ENCODE measurements around the gene PLA2R1.
"Not testable (repeated sequence)": the region's sequence is repeated elsewhere in the genome, so short reads cannot be mapped to it uniquely, and the experiment has no call there.

The PLA2R1 gene

DNA sequence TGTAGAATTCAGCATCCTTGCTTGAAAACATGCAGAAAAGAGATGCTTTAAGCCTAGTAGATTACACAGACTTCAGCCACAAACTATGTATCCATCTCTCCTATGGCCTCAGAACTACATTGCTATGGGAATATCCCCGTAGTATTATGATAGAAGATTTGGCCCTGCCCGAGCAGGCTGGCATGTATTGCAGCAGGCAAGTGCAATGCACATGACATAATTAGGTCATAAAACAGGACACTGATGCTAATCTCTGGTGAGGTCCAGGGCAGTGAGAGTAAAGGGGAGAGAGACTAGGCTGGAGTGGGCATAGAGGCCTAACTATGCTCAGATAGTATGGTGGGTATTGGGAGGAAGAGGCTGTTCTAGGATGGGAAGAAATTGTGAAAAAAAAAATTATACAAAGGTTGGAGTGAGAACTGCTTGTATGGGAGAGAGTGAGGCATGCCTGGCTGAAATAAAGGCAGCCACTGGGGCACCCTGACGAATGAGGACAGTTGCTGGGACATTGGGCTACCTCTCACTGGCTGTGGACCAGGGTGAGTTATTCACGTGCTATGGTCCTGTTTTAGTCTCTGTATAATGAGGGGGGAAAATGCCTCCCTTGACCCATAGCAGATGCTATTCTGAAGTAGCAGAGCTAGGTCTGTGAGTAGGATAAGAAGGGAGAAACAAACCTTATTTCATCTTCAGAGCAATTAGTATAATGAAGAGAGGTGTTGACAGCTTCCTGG is 1.6 kb upstream of the PLA2R1 start:
- DNase-seq (ENCODE audit: low spot score) = no peak

DNA sequence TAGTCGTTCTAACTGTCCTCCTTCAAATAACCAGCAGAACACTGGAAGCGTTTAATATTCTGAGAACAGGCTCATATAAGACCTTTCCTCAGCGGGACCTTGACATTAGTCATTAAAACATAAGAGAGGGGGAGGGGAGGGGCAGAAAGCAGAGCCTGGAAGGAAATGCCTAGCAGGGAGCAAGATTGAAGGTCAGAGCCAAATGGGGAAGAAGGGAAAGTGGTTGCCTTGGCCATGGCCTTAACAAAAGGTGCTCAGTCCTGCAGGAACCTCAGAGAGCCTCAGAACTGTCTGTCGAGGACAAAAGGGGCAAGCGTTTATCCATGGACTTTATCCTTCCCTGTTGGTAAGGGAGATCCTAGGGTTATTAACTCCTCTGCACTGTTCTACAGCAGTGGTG is 856 bp upstream of the PLA2R1 start:
- no peak for DNase-seq (ENCODE audit: low spot score)

DNA sequence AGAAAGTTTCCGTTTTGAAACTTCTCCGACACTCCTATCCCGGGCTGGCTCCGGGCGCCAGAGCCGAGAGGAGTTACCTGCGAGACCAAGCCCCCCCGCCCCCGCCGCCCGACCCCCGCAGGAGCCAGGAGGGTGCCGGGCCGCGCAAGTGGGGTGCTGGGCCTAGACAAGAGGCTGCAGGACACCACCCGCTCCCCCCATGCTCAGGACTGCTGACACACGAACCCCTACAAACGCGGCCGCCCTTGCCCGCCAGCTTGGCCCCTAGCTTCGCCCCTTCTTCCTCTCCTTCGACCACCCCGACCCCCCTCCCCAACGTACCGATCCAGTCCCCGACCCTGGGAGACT is 497 bp downstream of the PLA2R1 start:
- DNase-seq (ENCODE audit: low spot score) = no peak

DNA sequence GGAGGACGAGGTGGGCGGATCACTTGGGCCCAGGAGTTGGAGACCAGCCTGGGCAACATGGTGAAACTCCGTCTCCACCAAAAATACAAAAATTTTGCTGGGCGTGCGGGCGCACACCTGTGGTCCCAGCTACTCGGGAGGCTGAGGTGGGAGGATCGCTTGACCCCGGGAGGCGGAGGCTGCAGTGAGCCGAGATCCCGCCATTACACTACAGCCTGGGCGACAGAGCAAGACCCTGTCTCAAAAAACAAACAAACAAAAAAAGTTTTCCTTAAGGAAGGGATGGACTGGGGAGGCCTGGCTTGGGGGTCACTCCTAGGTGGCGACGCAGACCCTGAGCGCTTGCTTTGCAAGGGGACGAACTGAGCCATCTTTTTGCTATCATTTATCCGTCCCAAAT is 882 bp downstream of the PLA2R1 start:
- no peak for DNase-seq (ENCODE audit: low spot score)

DNA sequence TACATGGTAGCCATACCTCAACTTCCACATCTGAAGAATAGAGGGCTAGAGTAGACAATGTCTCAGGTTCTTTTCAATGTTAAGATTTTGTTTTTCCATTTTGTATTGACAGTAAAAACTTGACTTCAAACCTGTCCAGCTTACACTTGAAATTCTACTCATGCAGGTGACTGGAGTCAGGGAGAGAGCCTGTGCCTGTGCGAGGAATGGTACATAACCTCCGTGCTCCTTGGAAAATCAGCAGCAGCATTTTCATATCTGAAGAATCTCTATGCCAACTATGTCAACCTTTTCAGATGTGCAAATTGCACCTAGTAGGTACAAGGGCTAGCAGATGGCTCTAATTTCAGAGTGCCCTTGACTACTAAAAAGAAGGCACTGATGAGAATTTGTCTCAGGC is 2.1 kb downstream of the PLA2R1 start:
- DNase-seq (ENCODE audit: low spot score) = no peak

DNA sequence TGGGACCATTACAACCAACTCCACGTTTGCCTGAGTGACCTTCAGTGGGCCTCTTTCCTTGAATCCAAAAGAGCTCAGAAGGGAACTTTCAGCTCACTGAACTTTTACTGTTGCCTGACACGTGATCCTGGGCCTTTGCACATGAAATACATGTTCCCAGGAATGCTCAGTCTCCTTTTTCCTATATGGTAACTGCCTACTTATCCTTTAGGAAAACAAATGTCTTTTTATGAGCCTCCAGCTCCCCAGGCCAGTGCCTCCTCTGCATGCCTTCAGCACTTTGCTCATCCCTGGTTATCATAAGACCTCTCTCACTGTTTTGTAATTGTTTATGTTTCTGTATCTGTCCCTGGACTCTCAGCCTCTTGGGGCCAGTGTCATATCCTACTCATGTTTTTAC is 5.1 kb downstream of the PLA2R1 start:
- no peak for DNase-seq (ENCODE audit: low spot score)

- no peak for DNase-seq (ENCODE audit: low spot score)
These were observed 6.7 kb downstream of the PLA2R1 start for GRCh38 chr2:160055726-160056108.

DNA sequence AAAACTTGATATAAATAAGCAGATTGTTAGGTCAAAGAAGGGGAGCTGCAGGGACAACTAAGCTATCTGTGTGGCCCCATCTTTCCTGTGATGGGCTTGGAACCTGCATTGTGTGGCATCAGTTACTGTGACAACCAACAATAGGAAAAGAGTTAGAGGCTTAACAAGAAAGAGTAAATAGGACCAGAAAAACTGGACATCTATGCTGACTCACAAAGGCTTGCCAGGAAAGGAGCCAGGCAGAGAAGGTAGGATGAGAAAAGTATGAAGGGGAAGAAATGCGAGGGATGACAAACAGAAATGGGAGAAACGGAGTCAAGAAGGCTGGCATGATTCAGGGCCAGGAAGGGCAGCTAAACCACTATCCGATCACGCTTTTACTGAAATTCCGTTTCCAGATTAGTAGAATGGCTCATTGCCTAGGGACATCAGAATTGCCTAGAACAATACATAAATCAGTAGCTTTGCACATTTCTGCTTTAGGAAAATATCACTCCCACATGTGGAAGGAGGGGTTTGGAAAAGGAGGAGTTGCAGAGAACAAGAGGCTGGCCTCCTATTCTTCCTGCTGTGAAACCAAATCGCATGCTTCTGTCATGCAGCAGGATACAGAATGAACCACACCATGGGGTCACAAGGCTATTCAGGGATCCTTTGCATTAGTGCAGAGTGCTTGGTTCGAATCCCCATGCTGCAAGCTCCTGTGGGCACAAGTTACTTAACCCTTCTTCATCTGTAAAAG is 7.3 kb downstream of the PLA2R1 start:
- no peak for DNase-seq (ENCODE audit: low spot score)

GRCh38 chr2:160053946-160054345 is 8.5 kb downstream of the PLA2R1 start:
- DNase-seq (ENCODE audit: low spot score) = no peak

DNA sequence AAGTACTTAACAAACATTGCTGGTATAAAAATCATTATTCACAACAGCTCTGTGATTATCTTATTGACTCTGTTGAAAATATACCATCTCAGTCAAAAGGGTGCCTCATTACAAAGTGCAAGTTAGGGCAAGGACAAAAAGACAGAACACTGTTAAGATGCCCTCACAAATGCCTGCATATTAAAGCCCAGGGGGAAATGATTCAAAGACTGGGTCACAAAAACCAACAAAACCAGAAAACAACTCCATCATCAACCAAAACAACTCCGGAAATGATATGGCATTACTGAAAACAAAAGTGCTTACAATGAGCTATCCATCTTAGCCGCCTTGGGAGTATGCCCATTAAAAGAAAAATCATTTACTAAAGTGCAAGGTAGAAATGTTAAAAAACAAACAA is 9.9 kb downstream of the PLA2R1 start:
- DNase-seq (ENCODE audit: low spot score) = no peak

- no peak for DNase-seq (ENCODE audit: low spot score)
These were observed 11.0 kb downstream of the PLA2R1 start for GRCh38 chr2:160051371-160051800.

DNA sequence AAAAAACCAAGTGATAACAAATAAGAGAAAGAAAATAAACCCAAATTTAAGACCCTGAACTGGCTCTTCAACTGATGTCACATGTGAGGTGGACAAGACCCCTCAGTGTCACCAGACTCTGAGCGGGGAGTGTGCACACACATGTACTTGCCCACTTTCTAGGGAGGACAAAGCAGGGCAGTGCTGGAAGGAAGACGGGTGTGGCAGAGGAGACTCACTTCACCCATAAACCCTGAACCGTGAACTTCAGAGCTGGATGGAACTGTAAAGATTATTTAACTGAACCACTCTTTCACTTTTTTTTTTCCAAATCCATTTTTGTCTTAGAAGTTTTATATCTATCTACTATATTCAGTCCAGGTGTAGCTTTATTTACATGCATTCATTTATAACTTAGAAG is 12.3 kb downstream of the PLA2R1 start:
- no peak for DNase-seq (ENCODE audit: low spot score)

- no peak for DNase-seq (ENCODE audit: low spot score)
These were observed 16.7 kb downstream of the PLA2R1 start for GRCh38 chr2:160045703-160046210.

DNA sequence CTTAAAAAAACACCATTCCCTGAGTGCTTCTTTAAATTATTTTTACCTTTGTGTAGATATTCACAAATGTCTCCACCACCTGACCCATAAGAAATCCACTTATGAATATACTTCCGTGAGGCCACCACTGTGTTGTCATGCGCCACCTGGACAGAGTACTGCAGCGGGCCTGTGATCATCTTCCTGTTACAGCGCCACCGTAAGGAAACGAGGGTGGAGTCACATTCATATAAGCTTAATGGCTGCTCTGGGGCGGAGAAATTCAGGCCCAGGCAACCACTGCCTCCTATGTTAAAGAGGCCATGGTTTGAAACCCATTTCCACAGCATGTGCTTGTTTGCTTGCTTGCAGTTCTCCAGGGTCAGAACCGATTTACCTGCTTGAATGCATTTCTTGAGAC is 17.7 kb downstream of the PLA2R1 start:
- no peak for DNase-seq (ENCODE audit: low spot score)

DNA sequence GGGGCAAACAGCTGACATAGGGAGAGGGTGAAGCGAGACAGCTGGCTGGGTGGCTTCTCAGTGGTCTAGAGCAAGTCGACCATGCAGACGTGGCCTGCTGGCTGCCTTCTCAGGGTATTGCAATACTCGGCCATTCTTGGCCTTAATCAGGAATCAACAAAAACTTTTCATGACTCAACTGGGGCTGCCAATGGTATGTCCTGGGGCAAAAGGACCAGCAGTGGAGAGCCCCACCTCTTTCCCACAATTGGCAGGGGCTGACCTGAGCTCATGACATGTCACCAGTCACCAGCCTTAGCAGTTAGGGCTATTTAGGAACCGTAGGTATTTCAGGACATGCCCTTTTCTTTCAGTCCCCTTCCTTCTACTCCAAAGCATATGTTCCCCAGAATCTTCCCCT is 19.1 kb downstream of the PLA2R1 start:
- no peak for DNase-seq (ENCODE audit: low spot score)

- DNase-seq (ENCODE audit: low spot score) = no peak
These were observed 20.4 kb downstream of the PLA2R1 start for GRCh38 chr2:160042054-160042453.

DNA sequence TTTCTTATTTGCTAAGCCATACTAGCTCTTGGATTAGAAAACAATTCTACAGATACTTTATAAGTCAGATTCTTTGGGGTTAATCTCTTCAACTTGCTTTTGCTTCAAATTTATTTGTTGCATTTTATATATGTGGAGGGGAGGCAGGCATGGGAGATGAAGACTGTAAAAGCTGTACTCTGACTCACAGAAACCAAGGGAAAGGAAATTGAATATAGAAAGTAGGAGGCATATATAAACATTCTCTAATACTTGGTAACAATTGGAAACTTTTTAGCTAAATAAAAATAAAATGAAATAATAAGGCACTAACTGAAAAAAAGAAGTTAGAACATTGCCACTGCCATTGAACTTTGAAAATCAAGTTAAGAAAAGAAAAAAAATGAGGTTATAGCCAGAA is 21.3 kb downstream of the PLA2R1 start:
- no peak for DNase-seq (ENCODE audit: low spot score)

DNA sequence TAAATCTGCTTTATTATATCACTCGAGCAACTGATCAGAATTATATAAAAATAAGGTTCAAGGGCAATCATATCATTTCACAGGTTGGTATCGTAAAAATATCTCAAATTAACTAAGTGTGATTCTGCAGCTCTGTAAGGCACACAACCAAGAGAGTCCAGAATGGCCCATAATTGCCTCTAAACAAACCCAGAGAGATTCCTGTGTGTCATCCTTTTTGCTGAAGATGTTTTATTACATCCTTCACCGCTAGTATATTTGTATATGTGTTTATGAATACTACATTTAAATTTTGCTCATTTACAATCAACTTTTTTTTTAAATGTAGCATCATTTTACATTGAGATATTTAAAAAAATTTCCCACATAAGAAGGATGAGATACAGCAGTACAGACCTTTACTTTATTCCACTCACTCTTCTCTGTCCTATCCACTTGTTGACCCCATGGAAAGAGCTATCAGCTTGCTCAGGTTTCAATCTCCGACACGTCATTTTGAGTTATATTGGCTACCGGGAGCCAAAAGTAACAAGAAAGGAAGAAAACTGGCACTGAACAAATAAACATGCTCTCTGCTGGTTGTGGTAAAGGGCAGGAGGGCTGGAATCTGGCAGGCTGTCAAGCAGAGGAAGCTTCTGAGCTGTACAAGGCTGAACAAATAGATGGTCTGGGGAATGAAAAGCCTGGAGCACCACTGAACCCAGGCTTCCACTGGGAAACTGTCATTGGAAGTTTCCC is 23.1 kb downstream of the PLA2R1 start:
- no peak for DNase-seq (ENCODE audit: low spot score)

GRCh38 chr2:160038662-160039061 is 23.8 kb downstream of the PLA2R1 start:
- DNase-seq (ENCODE audit: low spot score) = not testable (repeated sequence)

DNA sequence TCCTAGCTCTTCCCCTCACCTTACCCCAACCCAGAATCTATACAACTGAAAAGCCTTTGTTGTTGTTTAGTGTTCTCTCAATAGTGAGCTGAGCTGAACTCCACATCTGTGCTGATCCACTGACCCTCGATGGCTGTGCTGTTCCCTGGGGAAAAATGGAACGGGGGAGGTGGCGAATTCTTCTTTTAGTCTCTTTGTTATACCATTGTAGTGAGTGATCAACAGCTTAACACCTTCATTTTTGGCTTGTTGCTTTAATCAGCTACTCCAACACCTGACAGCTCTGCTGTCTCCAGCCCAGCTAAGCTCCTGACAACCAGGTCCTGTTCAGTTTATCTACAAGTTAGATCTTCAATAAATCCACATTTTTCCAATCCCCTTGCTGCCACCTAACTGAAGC is 25.7 kb downstream of the PLA2R1 start:
- DNase-seq (ENCODE audit: low spot score) = no peak

DNA sequence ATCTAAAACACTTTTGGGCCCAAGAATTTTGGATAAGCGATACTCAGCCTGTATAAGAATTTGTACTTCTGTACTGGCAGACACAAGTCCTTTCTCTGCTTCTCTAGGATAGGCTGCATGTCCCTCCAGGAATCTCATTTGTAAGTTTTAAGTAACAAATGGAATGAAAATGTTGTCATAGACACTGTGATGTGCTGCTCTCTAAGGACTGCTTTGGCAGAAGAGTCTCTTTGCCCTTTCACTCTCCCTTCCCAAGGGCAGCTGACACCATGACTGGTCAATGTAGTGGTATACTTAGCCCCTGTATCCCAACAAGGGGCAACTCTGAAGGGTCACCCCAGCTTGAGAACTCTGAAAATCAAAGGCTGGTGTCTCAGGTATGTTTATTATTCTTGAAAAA is 27.3 kb downstream of the PLA2R1 start:
- DNase-seq (ENCODE audit: low spot score) = no peak

DNA sequence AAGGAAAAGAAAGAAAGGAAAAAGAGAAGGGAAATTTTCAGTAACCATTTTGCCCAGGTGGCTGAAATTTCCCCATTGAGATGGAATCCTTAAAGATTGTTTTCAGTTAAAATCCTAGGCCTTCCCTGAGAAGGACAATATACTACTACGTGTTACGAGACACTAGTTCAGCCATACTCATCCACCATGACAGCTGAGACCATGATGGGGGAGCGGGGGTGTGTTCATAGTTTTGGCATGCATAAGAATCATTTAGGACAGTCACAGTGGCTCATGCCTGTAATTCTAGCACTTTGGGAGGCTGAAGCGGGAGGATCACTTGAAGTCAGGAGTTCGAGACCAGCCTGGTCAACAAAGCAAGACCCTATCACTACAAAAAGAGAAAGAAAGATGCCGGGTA is 28.0 kb downstream of the PLA2R1 start:
- no peak for DNase-seq (ENCODE audit: low spot score)

All from globus pallidus (tissue), 1 donor.